ENCODE measurements around the gene DNASE1L3.

The DNASE1L3 gene

GRCh38 chr3:58189691-58190090, 21.1 kb downstream of the DNASE1L3 start:
- no peaks in the 10 kb centered on the region for H3K36me3 ChIP-seq (ENCODE audit: low read length)
- TF ChIP-seq CTCF (IDR thresholded peaks at IDR 0.05; ENCODE audit: insufficient read depth, low read length, poor library complexity, severe bottlenecking) (no peak), EZH2phosphoT487 (conservative IDR thresholded peaks at IDR 0.05; ENCODE audit: low read length) (no peak)
- no peak overlapping the region for H3K4me3 ChIP-seq (ENCODE audit: insufficient read depth, low read length, poor library complexity, severe bottlenecking)
- H3K9ac ChIP-seq (ENCODE audit: low read length) = no peak overlapping the region
- no peak overlapping the region for H2AFZ ChIP-seq (ENCODE audit: low read depth, low read length, severe bottlenecking)
- no peaks in the 10 kb centered on the region for H3K9me2 ChIP-seq (replicated peaks; ENCODE audit: insufficient read depth, low read length)
- H3K27ac ChIP-seq (ENCODE audit: low read depth, low read length) = no peak overlapping the region
- no peaks in the 10 kb centered on the region for H4K20me1 ChIP-seq (ENCODE audit: low read depth, low read length)
- H3K4me2 ChIP-seq (ENCODE audit: low read depth, low read length, poor library complexity, severe bottlenecking) = no peak overlapping the region
- H3K79me2 ChIP-seq (ENCODE audit: insufficient read depth, low read length) = no peaks in the 10 kb centered on the region
- H3K27me3 ChIP-seq (ENCODE audit: low read length) = no peaks in the 10 kb centered on the region
- H3K9me3 ChIP-seq (ENCODE audit: insufficient read depth, low read length) = no peaks in the 10 kb centered on the region
- no peaks in the 10 kb centered on the region for H3F3A ChIP-seq (ENCODE audit: insufficient read depth)

- Histone ChIP-seq H3K27me3 (ENCODE audit: low read length) (no peaks in the 10 kb centered on the region), H3K4me3 (ENCODE audit: insufficient read depth, low read length, poor library complexity, severe bottlenecking) (no peak overlapping the region), H3K36me3 (ENCODE audit: low read length) (no peaks in the 10 kb centered on the region), H3F3A (ENCODE audit: insufficient read depth) (no peaks in the 10 kb centered on the region), H3K9me3 (ENCODE audit: insufficient read depth, low read length) (no peaks in the 10 kb centered on the region), H3K27ac (ENCODE audit: low read depth, low read length) (no peak overlapping the region), H3K79me2 (ENCODE audit: insufficient read depth, low read length) (no peaks in the 10 kb centered on the region), H2AFZ (ENCODE audit: low read depth, low read length, severe bottlenecking) (no peak overlapping the region), H3K9me2 (replicated peaks; ENCODE audit: insufficient read depth, low read length) (no peaks in the 10 kb centered on the region), H4K20me1 (ENCODE audit: low read depth, low read length) (no peaks in the 10 kb centered on the region), H3K9ac (ENCODE audit: low read length) (no peak overlapping the region), H3K4me2 (ENCODE audit: low read depth, low read length, poor library complexity, severe bottlenecking) (no peak overlapping the region)
- TF ChIP-seq CTCF (IDR thresholded peaks at IDR 0.05; ENCODE audit: insufficient read depth, low read length, poor library complexity, severe bottlenecking) = no peak
- TF ChIP-seq EZH2phosphoT487 (conservative IDR thresholded peaks at IDR 0.05; ENCODE audit: low read length) = no peak
Observed at GRCh38 chr3:58188921-58189451, 21.8 kb downstream of the DNASE1L3 start.

- Histone ChIP-seq H3K36me3 (ENCODE audit: low read length) (no peaks in the 10 kb centered on the region), H3K4me2 (ENCODE audit: low read depth, low read length, poor library complexity, severe bottlenecking) (no peak overlapping the region), H4K20me1 (ENCODE audit: low read depth, low read length) (no peaks in the 10 kb centered on the region), H3F3A (ENCODE audit: insufficient read depth) (no peaks in the 10 kb centered on the region), H3K9ac (ENCODE audit: low read length) (no peak overlapping the region), H3K27ac (ENCODE audit: low read depth, low read length) (no peak overlapping the region), H3K9me2 (replicated peaks; ENCODE audit: insufficient read depth, low read length) (no peaks in the 10 kb centered on the region), H3K4me3 (ENCODE audit: insufficient read depth, low read length, poor library complexity, severe bottlenecking) (no peak overlapping the region), H3K27me3 (ENCODE audit: low read length) (no peaks in the 10 kb centered on the region), H3K79me2 (ENCODE audit: insufficient read depth, low read length) (no peaks in the 10 kb centered on the region), H2AFZ (ENCODE audit: low read depth, low read length, severe bottlenecking) (no peak overlapping the region), H3K9me3 (ENCODE audit: insufficient read depth, low read length) (no peaks in the 10 kb centered on the region)
- no peak for TF ChIP-seq CTCF (IDR thresholded peaks at IDR 0.05; ENCODE audit: insufficient read depth, low read length, poor library complexity, severe bottlenecking)
Observed at GRCh38 chr3:58188173-58188564, 22.6 kb downstream of the DNASE1L3 start.
